ENCODE measurements around the gene PXDN. TPM values are rescaled to one million over a fixed set of nuclear protein-coding genes. Genes with fewer than 3 reads are reported as not detected.

PXDN gene
- total RNA-seq, 1 experiment from 2014 or later, result 96.1 TPM

DNA sequence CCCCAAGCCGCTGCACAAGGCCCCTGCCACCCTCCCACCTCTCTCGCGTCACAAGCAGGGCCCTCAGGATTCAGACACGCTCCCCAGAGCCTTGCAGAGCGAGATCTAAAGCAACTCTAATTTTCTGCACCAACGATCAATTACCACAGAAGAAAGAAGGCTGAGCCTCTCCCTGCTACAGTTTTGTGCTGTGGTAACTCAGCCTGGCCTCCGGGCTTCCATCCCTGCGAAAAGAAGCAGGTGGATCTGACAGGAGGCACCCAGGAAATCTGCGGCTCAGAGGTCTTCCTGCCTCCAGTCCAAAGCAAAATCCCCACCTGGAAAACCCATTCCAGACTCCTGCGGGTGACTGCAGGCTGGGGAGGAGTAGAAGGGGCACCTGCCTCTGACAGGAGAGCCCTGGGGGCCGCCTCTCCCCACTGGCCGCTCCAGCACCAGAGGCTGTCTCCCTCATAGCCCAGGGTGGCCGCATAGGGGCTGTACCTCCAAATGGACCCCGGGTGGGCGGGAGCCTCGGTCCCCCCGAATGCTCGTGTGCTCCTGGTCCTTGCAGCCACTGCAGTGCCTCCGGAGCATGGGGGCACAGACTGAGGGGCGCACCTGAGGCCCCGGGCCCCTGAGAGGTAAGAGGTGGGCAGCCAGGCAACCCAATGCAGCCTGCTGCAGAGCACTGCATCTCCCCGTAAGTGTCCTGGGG, 31.0 kb downstream of the PXDN start:
- no peak for DNase-seq (ENCODE audit: unreplicated experiment)
- no peaks in the 10 kb centered on the region for H3K27me3 Mint-ChIP-seq (ENCODE audit: insufficient read depth, unreplicated experiment)
- no peaks in the 10 kb centered on the region for H3K9me3 Mint-ChIP-seq (ENCODE audit: unreplicated experiment)
- H3K4me3 Mint-ChIP-seq (ENCODE audit: unreplicated experiment), result no peak overlapping the region
- intact Hi-C loops (cut with micrococcal nuclease), result no loop called here
- TF ChIP-seq, protein P1, sequence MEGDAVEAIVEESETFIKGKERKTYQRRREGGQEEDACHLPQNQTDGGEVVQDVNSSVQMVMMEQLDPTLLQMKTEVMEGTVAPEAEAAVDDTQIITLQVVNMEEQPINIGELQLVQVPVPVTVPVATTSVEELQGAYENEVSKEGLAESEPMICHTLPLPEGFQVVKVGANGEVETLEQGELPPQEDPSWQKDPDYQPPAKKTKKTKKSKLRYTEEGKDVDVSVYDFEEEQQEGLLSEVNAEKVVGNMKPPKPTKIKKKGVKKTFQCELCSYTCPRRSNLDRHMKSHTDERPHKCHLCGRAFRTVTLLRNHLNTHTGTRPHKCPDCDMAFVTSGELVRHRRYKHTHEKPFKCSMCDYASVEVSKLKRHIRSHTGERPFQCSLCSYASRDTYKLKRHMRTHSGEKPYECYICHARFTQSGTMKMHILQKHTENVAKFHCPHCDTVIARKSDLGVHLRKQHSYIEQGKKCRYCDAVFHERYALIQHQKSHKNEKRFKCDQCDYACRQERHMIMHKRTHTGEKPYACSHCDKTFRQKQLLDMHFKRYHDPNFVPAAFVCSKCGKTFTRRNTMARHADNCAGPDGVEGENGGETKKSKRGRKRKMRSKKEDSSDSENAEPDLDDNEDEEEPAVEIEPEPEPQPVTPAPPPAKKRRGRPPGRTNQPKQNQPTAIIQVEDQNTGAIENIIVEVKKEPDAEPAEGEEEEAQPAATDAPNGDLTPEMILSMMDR (IDR thresholded peaks at IDR 0.05; ENCODE audit: unreplicated experiment), result no peak
- no TSS peak for BruUV-seq (replicated peaks)
- no peak overlapping the region for H3K27ac Mint-ChIP-seq (ENCODE audit: low read depth, unreplicated experiment)
- no peaks in the 10 kb centered on the region for H3K36me3 Mint-ChIP-seq (ENCODE audit: insufficient read depth, unreplicated experiment)
- ChIA-PET POLR2A (no interaction called here), CTCF (no interaction called here)
- peaks cover 18% of the 10 kb centered on the region for H3K4me1 Mint-ChIP-seq (ENCODE audit: insufficient read depth, unreplicated experiment)

DNA sequence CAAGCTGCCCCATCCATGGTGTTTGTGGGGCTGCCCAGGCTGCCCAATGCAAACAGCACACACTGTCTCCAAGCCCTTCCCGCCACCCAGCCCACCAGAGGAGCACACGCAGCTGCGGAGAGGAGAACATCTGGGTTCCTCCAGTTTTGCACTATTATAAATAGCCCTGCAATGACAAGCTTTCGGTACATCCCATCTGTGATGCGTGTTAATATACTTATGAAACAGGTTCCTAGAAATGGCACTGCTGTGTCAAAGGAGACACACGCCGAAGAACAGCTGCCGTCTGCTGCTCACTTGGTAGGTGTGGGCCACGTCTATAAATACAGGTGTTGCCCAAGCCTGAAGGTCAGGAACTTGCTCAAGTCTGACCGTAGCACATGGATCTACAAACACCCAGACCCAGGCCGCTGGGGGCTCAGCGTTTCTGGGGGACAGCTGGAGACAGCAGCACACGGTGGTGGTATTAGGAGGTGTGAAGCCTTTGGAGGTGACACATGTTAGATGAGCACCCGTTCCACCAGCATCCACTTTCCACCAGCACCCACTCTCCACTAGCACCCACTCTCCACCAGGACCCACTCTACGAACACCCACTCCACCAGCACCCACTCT, 34.3 kb downstream of the PXDN start:
- CTCF ChIA-PET, result interaction anchor here (0.5 kb wide), 1 partner anchor 1181 kb away, joined by 3 read pairs; no protein-coding TSS in a partner anchor
- intact Hi-C loops (cut with micrococcal nuclease), result loop anchor here (5.0 kb wide), 1 partner anchor 32 kb away; the partner anchor contains the start of gene PXDN

DNA sequence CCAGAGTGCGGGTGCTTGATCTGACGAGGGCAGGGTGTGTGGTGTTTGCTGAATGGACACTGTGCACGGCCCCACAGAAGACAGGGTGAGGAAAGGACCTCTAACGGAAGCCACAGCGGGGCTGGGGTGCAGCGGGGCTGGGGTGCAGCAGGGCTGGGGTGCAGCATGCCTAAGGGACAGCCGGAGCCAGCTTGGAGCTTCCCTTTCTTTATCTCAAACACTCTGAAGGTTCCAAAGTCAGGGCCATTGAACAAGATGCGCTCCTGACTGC, 35.0 kb downstream of the PXDN start:
- BruUV-seq (replicated peaks), result no TSS peak
- no peaks in the 10 kb centered on the region for H3K27me3 Mint-ChIP-seq (ENCODE audit: insufficient read depth, unreplicated experiment)
- intact Hi-C loops (cut with micrococcal nuclease), result loop anchor here (5.0 kb wide), 1 partner anchor 33 kb away; the partner anchor contains the start of gene PXDN
- no peaks in the 10 kb centered on the region for H3K36me3 Mint-ChIP-seq (ENCODE audit: insufficient read depth, unreplicated experiment)
- H3K27ac Mint-ChIP-seq (ENCODE audit: low read depth, unreplicated experiment), result peak overlapping the region; percentile 96
- H3K4me3 Mint-ChIP-seq (ENCODE audit: unreplicated experiment), result peak overlapping the region; percentile 73
- no peak for DNase-seq (ENCODE audit: unreplicated experiment)
- TF ChIP-seq, protein P1 (IDR thresholded peaks at IDR 0.05; ENCODE audit: unreplicated experiment), result no peak
- ChIA-PET POLR2A (interaction anchor here (2.7 to 4.3 kb wide), 3 partner anchors 8 to 22 kb away, joined by 25 to 48 read pairs (median 34); no protein-coding TSS in a partner anchor), CTCF (interaction anchor here (0.6 kb wide), 1 partner anchor 49 kb away, joined by 3 read pairs; no protein-coding TSS in a partner anchor)
- H3K4me1 Mint-ChIP-seq (ENCODE audit: insufficient read depth, unreplicated experiment), result peaks cover 18% of the 10 kb centered on the region
- no peaks in the 10 kb centered on the region for H3K9me3 Mint-ChIP-seq (ENCODE audit: unreplicated experiment)

More for the DNA sequence above, 34.3 kb downstream of the PXDN start:
- no peak overlapping the region for H3K27ac Mint-ChIP-seq (ENCODE audit: low read depth, unreplicated experiment)
- H3K36me3 Mint-ChIP-seq (ENCODE audit: insufficient read depth, unreplicated experiment), result no peaks in the 10 kb centered on the region
- no peak for DNase-seq (ENCODE audit: unreplicated experiment)
- no peak overlapping the region for H3K4me3 Mint-ChIP-seq (ENCODE audit: unreplicated experiment)
- H3K9me3 Mint-ChIP-seq (ENCODE audit: unreplicated experiment), result no peaks in the 10 kb centered on the region
- TF ChIP-seq, protein P1 (IDR thresholded peaks at IDR 0.05; ENCODE audit: unreplicated experiment), result no peak
- no TSS peak for BruUV-seq (replicated peaks)
- POLR2A ChIA-PET, result interaction anchor here (4.3 kb wide), 2 partner anchors 11 to 21 kb away, joined by 34 to 48 read pairs; no protein-coding TSS in a partner anchor
- H3K27me3 Mint-ChIP-seq (ENCODE audit: insufficient read depth, unreplicated experiment), result no peaks in the 10 kb centered on the region
- peaks cover 13% of the 10 kb centered on the region for H3K4me1 Mint-ChIP-seq (ENCODE audit: insufficient read depth, unreplicated experiment)
